GM23338 (cell line): ENCODE data around the gene DRC3. TPM values are rescaled to one million over a fixed set of nuclear protein-coding genes. Genes with fewer than 3 reads are reported as not detected.

Source experiments
- ATAC-seq: fragments of 200-7000 bp; cut with Tn5 transposase; 3 replicates; pipeline ENCODE4 v1.9.1; 2020
- DNase-seq: peaks from one replicate; pipeline ENCODE4 v3.0.0-alpha.2; 2015; ENCODE audit warnings: low spot score
- H2AFZ ChIP-seq: fragments of 200-600 bp; sonication (generic); 2 replicates; pipeline ENCODE4 v1.8.0; 2016; ENCODE audit warnings: antibody characterized with exemption, mild to moderate bottlenecking, moderate library complexity
- H3F3A ChIP-seq: fragments of 200-600 bp; sonication (generic); replicated peaks from 2 replicates; pipeline ENCODE4 v1.8.0; 2017; ENCODE audit warnings: antibody characterized with exemption, mixed run types, low read depth
- H3K27ac ChIP-seq: fragments of 200-600 bp; sonication (generic); 2 replicates; pipeline ENCODE4 v1.6.1; 2016; ENCODE audit warnings: low read depth
- H3K27me3 ChIP-seq: fragments of 200-600 bp; sonication (generic); 2 replicates; pipeline ENCODE4 v1.8.0; 2016; ENCODE audit warnings: mild to moderate bottlenecking, mixed run types, moderate library complexity; ENCODE audit not compliant: insufficient read depth
- H3K36me3 ChIP-seq: fragments of 200-600 bp; sonication (generic); 2 replicates; pipeline ENCODE4 v1.8.0; 2016; ENCODE audit warnings: mild to moderate bottlenecking; ENCODE audit not compliant: insufficient read depth
- H3K4me1 ChIP-seq: fragments of 200-600 bp; sonication (generic); 2 replicates; pipeline ENCODE4 v1.8.0; 2016; ENCODE audit warnings: mild to moderate bottlenecking, moderate library complexity; ENCODE audit not compliant: insufficient read depth
- H3K4me2 ChIP-seq: fragments of 200-600 bp; sonication (generic); 2 replicates; pipeline ENCODE4 v1.7.1; 2017; ENCODE audit warnings: mixed run types
- H3K4me3 ChIP-seq: fragments of 200-600 bp; sonication (generic); 2 replicates; pipeline ENCODE4 v1.6.1; 2016; ENCODE audit warnings: mixed run types
- H3K79me2 ChIP-seq: fragments of 200-600 bp; sonication (generic); replicated peaks from 2 replicates; pipeline ENCODE4 v1.8.0; 2017; ENCODE audit warnings: mild to moderate bottlenecking; ENCODE audit not compliant: insufficient read depth
- H3K9me2 ChIP-seq: fragments of 200-600 bp; sonication (generic); 2 replicates; pipeline ENCODE4 v1.8.0; 2017; ENCODE audit not compliant: insufficient read depth
- H4K20me1 ChIP-seq: fragments of 200-600 bp; sonication (generic); replicated peaks from 2 replicates; pipeline ENCODE4 v1.8.0; 2017; ENCODE audit warnings: mild to moderate bottlenecking; ENCODE audit not compliant: insufficient read depth
- H3K27ac Mint-ChIP-seq: 2 replicates; pipeline ENCODE4 v1.8.0; 2020; ENCODE audit warnings: inconsistent platforms, mild to moderate bottlenecking, moderate library complexity, mixed read lengths
- H3K27me3 Mint-ChIP-seq: 3 replicates; pipeline ENCODE4 v1.8.0; 2022; ENCODE audit warnings: low read depth, mild to moderate bottlenecking, moderate library complexity, mixed read lengths, inconsistent platforms; ENCODE audit not compliant: insufficient read depth, poor library complexity
- H3K36me3 Mint-ChIP-seq: 3 replicates; pipeline ENCODE4 v1.8.0; 2021; ENCODE audit warnings: low read depth, mild to moderate bottlenecking, inconsistent platforms, moderate library complexity, mixed read lengths
- H3K4me1 Mint-ChIP-seq: 3 replicates; pipeline ENCODE4 v1.8.0; 2020; ENCODE audit warnings: mild to moderate bottlenecking, inconsistent platforms, mixed read lengths
- H3K4me3 Mint-ChIP-seq: 3 replicates; pipeline ENCODE4 v1.8.0; 2021; ENCODE audit warnings: moderate library complexity, mild to moderate bottlenecking, inconsistent platforms, mixed read lengths
- H3K9me3 Mint-ChIP-seq: 3 replicates; pipeline ENCODE4 v1.8.0; 2020; ENCODE audit warnings: moderate library complexity, mild to moderate bottlenecking, inconsistent platforms, mixed read lengths
- CREB1 ChIP-seq: fragments of 250-450 bp; sonication (Bioruptor Pico); IDR thresholded peaks from 2 replicates; pipeline ENCODE4 v1.5.0; 2020; ENCODE audit warnings: low read depth, mild to moderate bottlenecking, moderate library complexity
- NANOG ChIP-seq: IDR thresholded peaks from 2 replicates; pipeline ENCODE4 v1.6.1; 2016; ENCODE audit warnings: antibody characterized with exemption, borderline replicate concordance
- POLR2AphosphoS5 ChIP-seq: IDR thresholded peaks from 2 replicates; pipeline ENCODE4 v1.6.1; 2016; ENCODE audit warnings: antibody characterized with exemption, low read depth
- polyA plus RNA-seq: library from polyadenylated mRNA; unstranded; fragments of >200 nt; fragmentation: Nextera tagmentation; extraction: Ambion mirVana; gene quantifications from 2 replicates; pipeline ENCODE4 v1.2.1, GENCODE V29; 2016
- total RNA-seq: library from RNA; depleted of rRNA; stranded (reverse); fragments of >200 nt; shearing (Covaris generic); gene quantifications from 2 replicates; pipeline ENCODE4 v1.2.3, GENCODE V29; 2014
- TF ChIP-seq, protein P1 (sequence below): fragments of 250-450 bp; sonication (Bioruptor Pico); IDR thresholded peaks from 2 replicates; pipeline ENCODE4 v1.5.0; 2020; ENCODE audit warnings: mild to moderate bottlenecking, moderate library complexity
- TF ChIP-seq, protein P2 (sequence below), 2 experiments: fragments of 200-600 bp in 1 of 2; sonication (generic) in 1 of 2; conservative IDR thresholded peaks; 2 replicates each; pipeline versions ENCODE4 v1.5.1 to v1.6.1; 2016 to 2017; ENCODE audit warnings: antibody characterized with exemption in 2 of 2, low read depth in 2 of 2, mild to moderate bottlenecking in 2 of 2, moderate library complexity in 1 of 2

DRC3 gene
- total and polyA plus RNA-seq, 2 experiments from 2014 or later: 1.1 TPM; not detected in 1

DNA sequence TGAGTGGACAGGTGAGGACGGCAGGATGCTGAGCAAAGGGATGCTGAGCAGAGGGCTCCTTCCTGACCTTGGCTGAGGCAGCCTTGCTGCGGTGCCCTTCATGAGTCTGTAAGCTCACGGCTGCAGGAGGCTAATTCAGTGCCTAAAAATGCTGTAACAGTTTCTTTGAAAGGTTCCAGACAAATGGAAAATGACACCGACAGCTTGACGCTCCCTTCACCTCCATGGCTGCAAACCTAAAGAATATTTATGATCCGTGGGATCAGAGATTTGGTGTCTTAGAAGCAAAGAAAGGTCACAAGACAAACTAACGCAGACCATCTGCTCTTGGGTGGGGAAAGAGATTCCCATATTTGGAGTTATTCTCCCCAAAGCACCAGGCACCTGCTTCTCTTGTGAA, 28.4 kb upstream of the DRC3 start (continued):
- TF ChIP-seq, protein P1, sequence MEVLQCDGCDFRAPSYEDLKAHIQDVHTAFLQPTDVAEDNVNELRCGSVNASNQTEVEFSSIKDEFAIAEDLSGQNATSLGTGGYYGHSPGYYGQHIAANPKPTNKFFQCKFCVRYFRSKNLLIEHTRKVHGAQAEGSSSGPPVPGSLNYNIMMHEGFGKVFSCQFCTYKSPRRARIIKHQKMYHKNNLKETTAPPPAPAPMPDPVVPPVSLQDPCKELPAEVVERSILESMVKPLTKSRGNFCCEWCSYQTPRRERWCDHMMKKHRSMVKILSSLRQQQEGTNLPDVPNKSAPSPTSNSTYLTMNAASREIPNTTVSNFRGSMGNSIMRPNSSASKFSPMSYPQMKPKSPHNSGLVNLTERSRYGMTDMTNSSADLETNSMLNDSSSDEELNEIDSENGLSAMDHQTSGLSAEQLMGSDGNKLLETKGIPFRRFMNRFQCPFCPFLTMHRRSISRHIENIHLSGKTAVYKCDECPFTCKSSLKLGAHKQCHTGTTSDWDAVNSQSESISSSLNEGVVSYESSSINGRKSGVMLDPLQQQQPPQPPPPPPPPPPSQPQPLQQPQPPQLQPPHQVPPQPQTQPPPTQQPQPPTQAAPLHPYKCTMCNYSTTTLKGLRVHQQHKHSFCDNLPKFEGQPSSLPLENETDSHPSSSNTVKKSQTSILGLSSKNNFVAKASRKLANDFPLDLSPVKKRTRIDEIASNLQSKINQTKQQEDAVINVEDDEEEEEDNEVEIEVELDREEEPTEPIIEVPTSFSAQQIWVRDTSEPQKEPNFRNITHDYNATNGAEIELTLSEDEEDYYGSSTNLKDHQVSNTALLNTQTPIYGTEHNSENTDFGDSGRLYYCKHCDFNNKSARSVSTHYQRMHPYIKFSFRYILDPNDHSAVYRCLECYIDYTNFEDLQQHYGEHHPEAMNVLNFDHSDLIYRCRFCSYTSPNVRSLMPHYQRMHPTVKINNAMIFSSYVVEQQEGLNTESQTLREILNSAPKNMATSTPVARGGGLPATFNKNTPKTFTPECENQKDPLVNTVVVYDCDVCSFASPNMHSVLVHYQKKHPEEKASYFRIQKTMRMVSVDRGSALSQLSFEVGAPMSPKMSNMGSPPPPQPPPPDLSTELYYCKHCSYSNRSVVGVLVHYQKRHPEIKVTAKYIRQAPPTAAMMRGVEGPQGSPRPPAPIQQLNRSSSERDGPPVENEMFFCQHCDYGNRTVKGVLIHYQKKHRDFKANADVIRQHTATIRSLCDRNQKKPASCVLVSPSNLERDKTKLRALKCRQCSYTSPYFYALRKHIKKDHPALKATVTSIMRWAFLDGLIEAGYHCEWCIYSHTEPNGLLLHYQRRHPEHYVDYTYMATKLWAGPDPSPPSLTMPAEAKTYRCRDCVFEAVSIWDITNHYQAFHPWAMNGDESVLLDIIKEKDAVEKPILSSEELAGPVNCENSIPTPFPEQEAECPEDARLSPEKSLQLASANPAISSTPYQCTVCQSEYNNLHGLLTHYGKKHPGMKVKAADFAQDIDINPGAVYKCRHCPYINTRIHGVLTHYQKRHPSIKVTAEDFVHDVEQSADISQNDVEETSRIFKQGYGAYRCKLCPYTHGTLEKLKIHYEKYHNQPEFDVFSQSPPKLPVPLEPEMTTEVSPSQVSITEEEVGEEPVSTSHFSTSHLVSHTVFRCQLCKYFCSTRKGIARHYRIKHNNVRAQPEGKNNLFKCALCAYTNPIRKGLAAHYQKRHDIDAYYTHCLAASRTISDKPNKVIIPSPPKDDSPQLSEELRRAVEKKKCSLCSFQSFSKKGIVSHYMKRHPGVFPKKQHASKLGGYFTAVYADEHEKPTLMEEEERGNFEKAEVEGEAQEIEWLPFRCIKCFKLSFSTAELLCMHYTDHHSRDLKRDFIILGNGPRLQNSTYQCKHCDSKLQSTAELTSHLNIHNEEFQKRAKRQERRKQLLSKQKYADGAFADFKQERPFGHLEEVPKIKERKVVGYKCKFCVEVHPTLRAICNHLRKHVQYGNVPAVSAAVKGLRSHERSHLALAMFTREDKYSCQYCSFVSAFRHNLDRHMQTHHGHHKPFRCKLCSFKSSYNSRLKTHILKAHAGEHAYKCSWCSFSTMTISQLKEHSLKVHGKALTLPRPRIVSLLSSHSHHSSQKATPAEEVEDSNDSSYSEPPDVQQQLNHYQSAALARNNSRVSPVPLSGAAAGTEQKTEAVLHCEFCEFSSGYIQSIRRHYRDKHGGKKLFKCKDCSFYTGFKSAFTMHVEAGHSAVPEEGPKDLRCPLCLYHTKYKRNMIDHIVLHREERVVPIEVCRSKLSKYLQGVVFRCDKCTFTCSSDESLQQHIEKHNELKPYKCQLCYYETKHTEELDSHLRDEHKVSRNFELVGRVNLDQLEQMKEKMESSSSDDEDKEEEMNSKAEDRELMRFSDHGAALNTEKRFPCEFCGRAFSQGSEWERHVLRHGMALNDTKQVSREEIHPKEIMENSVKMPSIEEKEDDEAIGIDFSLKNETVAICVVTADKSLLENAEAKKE (CRISPR knock-in tag): no peak
- TF ChIP-seq, protein P2, sequence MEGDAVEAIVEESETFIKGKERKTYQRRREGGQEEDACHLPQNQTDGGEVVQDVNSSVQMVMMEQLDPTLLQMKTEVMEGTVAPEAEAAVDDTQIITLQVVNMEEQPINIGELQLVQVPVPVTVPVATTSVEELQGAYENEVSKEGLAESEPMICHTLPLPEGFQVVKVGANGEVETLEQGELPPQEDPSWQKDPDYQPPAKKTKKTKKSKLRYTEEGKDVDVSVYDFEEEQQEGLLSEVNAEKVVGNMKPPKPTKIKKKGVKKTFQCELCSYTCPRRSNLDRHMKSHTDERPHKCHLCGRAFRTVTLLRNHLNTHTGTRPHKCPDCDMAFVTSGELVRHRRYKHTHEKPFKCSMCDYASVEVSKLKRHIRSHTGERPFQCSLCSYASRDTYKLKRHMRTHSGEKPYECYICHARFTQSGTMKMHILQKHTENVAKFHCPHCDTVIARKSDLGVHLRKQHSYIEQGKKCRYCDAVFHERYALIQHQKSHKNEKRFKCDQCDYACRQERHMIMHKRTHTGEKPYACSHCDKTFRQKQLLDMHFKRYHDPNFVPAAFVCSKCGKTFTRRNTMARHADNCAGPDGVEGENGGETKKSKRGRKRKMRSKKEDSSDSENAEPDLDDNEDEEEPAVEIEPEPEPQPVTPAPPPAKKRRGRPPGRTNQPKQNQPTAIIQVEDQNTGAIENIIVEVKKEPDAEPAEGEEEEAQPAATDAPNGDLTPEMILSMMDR (conservative IDR thresholded peaks at IDR 0.05; ENCODE audit: low read depth in 2 of 2): no peak
- no peak for TF ChIP-seq POLR2AphosphoS5

DNA sequence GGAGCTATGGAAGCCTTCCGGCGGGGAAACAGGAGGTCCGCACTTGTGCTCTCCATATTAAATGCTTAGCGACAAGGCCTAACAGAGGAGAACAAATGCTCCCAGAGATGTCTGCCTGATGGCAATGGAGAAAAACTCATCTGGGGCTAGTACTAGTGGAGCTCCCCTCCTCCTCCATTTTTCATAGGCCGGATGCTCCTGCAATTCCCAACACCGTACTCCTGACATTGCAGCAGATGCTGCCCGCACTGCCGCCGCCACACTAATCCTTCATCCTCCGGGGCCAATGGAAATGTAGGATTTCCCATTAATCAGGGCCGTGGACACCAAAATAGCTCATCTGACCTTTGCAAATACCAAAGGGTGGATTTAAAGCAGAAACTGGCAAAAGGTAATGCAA, 27.9 kb upstream of the DRC3 start:
- Histone ChIP-seq H3K27ac (no peak overlapping the region), H3K27me3 (no peaks in the 10 kb centered on the region), H3K36me3 (no peaks in the 10 kb centered on the region), H3K9me2 (no peaks in the 10 kb centered on the region), H2AFZ (0 out of 2 replicates have a peak overlapping the region, but pooled peaks have one; percentile 40), H3K4me3 (no peak overlapping the region), H3K79me2 (no peaks in the 10 kb centered on the region), H3K4me2 (no peak overlapping the region), H3K4me1 (peaks cover 36% of the 10 kb centered on the region), H4K20me1 (no peaks in the 10 kb centered on the region), H3F3A (no peaks in the 10 kb centered on the region)
- no peak for ATAC-seq
- no peak overlapping the region for H3K4me3 Mint-ChIP-seq
- H3K27ac Mint-ChIP-seq: no peak overlapping the region
- no peaks in the 10 kb centered on the region for H3K36me3 Mint-ChIP-seq
- H3K4me1 Mint-ChIP-seq: peaks cover 23% of the 10 kb centered on the region
- no peak for DNase-seq
- H3K27me3 Mint-ChIP-seq: peaks cover 2% of the 10 kb centered on the region
- no peaks in the 10 kb centered on the region for H3K9me3 Mint-ChIP-seq
- TF ChIP-seq, protein P1 (CRISPR knock-in tag): no peak
- TF ChIP-seq CREB1 (CRISPR knock-in tag) (no peak), NANOG (no peak)
- TF ChIP-seq, protein P2 (conservative IDR thresholded peaks at IDR 0.05; ENCODE audit: low read depth in 2 of 2): no peak
